Adrenal gland (tissue), 5 donors: ENCODE measurements around the gene LILRA2.

Experiments used
- CTCF ChIP-seq, 6 experiments: fragments of 450-650 bp in 4 of 6; fragments of 200-600 bp in 2 of 6; sonication (generic) in 1 of 6; IDR thresholded peaks; 1 replicate in 5 of 6; 2 replicates in 1 of 6; pipeline versions ENCODE4 v1.5.1 to v1.8.0; 2016 to 2021; ENCODE audit warnings: antibody characterized with exemption in 6 of 6, mild to moderate bottlenecking in 2 of 6, moderate library complexity in 1 of 6
- POLR2A ChIP-seq, 2 donors: fragments of 450-650 bp; IDR thresholded peaks; one replicate each; pipeline ENCODE4 v1.6.1; 2017; ENCODE audit warnings: antibody characterized with exemption in 2 of 2, mild to moderate bottlenecking in 2 of 2, moderate library complexity in 1 of 2
- donor health status: DM: no; HTN: no; CAD: no.

DNA sequence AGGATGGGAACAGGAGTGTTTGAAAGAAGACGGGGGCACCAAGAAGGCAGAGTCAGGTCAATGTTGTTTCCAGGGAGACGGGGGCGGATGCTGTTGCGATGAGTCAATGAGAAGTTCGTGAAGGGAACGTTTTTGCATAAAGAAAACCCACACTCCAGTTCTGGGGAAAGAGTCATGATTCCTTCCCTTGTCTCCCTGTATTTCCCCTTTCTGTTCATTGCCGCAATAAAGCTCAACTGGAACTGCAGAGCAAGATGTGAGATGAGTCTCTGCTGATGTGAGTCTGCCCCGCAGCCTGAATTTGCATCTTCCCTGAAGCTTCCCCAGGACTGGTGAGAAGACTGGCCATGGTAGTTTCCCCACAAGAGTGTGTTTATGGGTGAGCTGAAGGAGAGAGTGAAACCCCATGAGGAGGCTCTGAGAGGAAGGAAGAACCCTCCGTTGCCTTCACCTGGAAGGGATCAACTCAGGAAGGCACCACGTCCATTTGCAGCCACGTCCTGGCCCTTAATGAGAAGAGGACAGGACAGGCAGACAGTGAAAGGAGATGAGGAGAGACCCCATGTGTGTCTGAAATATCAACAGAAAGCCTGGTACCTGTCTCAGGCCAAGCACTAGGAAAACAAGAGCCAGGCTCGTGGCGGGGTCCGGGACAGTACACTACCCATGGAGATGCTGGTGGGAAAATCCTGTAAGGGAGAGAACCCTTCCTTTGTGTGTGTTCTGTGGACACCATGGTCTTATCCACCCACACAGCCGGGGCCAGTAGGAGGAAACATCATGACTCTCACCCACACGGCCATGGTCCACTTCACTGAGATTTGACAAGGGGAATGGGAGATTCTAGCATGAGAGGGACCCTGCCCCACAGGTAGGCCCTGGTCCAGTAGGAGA lies 33.5 kb downstream of the LILRA2 start:
- no peak for TF ChIP-seq CTCF (IDR thresholded peaks at IDR 0.05)
- TF ChIP-seq POLR2A (IDR thresholded peaks at IDR 0.05) = no peak
